LoVo (cell line): ENCODE results near the gene NDUFS7.

Experiments
- DNase-seq: peaks from one replicate; pipeline ENCODE4 v3.0.0-alpha.2; 2016; ENCODE audit warnings: low spot score

Gene NDUFS7

DNA sequence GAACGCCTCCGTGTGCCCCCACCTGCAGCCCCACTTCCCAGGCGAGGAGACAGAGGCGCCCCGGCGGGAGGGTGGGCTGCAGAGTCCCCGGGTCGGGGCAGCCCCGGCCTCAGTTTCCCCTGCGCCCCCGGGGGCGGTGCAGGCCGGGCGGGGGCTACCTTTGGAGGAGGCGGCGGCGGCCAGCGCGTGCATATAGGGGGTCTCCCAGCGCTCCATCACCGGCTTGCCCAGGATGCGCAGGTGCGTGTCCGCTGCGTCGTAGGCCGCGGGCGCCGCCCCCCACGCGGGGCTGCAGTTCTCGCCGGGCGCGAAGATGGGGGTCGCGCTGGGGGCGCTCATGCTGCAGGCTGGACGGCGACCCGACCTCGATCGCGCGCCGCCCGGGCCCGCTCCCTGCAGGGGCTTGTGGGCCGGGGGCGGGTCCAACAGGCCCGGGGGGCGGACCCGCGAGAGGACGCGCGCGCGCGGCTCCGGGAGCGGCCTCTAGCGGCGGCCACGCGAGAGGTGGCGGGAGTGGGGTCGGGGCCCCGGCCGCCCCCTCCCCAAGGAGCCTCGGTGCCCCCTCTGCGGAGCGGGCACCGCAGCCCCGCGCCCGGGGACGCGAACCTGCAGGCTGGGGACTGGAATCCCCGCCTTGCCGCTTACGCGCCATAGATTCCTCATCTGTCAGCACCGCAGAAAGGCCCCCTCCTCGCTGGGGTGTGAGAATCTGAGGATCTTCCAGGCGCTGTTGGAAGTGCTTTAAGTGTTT lies 17.6 kb downstream of the NDUFS7 start, which contains the start of gene GAMT:
Gene GAMT, minus strand, starts transcription at position 405 of the 751 bp plus-strand sequence. Its CDS starts 66 bp downstream, at position 339.
- no peak for DNase-seq

DNA sequence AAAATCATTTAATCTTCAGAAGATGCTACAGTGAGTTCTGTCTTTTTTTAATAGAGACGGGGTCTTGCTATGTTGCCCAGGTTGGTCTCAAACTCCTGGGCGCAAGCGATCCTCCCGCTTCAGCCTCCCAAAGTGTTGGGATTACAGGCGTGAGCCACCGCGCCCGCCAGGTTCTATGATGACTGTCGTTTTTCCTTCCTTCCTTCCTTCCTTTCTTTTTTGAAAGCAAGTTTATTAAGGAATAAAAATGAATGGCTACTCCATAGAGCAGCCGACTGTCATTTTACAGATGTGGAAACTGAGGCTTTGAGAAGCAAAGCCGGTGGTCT lies 18.1 kb downstream of the NDUFS7 start:
- DNase-seq: no peak

DNA sequence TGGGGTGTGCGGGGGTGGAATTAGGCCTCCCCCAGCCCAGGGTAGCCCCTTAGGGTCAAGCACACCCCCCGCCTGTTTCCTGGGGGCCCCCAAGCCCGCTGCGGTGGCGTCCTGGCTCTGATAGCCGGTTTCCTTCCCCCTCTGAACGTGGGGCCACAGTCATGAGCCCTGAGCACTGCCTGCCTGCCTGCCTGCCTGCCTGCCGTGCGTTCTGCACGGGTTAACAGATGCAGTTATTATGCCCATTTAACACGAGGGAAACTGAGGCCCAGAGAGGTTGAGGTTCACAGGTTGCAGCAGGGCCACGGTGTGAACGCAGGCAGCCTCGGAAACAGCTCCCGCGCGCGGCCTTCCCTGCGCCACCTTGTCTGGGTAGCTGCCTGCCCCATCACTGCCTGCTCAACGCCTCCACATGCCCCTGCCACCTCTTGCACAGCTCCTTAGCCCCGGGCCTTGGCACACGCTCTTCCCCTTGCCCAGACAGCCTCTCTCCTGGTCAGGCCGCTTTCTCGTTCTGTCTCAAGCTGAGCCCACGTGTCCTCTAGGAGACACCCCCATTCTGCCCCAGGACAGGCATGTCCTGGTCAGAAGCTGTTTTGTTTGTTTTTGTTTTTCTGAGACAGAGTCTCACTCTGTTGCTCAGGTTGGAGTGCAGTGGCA lies 18.8 kb downstream of the NDUFS7 start:
- DNase-seq: no peak

DNA sequence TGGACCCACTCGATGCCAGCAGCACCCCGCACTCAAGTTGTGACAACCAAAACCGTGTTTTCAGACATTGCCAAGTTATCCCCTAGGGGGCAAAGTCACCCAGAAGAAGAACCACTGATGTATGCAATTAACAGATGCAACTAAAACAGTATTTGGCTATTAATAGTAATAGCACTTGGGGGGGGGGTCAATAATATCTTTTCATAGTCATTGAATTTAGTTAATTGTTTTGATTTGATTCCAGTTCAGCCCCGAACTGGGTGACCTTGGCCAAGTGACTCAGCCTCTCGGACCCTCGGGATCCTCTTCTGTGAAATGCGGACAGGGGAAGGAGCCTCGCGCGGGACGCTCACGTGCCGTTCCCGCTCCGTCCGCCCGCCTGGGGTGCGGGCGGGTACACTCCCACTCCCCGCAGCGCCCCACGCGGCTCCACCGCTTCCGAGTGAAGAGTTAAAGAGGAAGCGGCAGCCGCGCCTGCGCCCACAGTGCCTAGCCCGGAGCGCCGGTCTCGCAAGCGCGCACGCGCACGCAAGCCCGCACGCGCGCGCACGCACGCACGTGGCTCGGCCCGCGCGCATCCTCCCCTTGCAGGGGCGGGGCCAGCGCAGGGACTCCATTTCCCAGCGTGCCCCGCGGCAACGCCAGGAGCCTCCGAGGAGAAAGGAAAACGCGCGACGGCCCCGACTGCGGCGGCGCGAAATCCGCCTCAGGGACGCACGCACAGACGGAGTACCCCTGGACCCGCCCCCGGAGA lies 23.2 kb downstream of the NDUFS7 start:
- DNase-seq: peak; percentile 99

DNA sequence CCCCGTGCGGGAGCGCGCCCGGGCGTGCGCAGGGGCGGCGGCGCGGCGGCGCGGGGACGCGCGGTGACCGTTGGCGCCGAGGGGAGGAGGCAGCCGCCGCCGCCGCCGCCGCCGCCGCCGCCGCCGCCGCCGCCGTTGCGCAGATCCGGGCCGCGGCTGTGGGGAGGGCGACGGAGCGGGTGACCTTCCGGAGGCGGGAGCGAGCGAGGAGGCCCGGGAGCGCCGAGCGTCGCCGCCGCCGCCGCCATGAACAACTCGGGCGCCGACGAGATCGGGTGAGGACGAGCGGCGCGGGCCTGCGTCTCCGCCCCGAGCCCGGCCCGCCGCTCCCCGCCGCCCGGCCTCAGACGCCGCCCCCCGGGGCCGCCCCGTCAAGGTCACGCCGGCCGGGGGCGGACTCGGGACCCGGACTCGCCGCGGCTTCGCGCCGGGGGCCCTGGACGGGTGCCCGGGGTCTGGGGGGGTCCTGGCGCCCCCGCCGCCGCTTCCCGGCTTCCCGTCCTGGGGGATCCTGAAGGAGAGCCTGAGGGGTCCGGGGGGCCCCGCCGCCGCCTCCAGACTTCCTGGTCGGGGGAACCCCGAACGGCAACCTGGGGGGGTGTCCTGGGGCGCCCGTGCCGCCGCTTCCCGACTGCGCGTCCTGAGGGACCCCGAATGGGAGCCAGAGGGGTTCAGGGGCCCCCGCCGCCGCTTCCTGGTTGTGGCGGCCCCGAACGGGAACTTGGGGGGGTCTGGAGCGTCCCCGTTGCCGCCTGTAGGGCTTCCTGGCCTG lies 24.0 kb downstream of the NDUFS7 start, which contains the start of gene DAZAP1:
Gene DAZAP1, plus strand, starts transcription at position 59 of the 772 bp plus-strand sequence. Its CDS starts 188 bp downstream, at position 247.
- no peak for DNase-seq

DNA sequence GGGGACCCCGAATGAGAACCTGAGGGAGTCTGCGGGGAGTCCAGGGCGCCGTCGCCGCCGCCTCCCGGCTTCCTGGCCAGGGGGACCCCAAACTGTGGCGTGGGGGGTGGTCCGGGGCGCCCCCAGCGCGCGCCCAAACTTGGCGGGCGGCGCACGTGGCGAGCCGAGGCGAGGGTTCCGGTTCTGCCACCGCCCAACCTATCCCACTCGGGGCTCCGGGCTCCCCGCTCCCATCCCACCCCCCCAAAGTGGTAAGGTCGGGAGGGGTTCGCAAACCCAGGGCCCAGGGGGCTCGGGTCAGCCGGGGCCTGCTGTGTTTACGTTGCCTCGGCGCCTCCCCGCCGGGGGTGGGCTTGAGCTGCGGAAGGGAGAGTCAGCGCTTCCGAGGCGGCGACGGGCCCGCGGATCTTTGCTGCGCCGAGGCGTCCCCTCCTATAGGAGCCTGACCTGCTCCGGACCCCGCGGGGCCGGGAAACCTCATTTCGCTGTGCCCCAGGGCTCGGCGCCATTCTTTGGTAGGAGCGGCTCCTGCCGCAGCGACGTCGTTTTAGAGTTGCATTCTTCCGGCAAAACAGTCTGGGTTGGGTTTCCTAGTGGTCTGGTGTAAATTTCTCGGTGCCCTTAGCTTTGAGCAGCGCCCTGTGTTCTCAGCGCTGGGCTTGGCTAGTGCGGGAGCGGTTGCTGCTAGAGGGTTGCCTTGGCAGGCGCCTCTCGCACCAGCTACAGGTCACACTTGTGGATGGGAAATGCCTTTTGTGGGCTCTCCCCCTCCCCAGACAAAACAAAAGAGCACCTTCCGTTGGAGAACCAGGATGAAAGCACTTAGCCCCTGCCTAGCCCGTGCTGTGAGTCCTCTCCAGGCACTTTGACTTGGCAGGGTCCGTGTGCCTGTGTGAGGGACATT lies 24.8 kb downstream of the NDUFS7 start:
- DNase-seq: peak; percentile 11

DNA sequence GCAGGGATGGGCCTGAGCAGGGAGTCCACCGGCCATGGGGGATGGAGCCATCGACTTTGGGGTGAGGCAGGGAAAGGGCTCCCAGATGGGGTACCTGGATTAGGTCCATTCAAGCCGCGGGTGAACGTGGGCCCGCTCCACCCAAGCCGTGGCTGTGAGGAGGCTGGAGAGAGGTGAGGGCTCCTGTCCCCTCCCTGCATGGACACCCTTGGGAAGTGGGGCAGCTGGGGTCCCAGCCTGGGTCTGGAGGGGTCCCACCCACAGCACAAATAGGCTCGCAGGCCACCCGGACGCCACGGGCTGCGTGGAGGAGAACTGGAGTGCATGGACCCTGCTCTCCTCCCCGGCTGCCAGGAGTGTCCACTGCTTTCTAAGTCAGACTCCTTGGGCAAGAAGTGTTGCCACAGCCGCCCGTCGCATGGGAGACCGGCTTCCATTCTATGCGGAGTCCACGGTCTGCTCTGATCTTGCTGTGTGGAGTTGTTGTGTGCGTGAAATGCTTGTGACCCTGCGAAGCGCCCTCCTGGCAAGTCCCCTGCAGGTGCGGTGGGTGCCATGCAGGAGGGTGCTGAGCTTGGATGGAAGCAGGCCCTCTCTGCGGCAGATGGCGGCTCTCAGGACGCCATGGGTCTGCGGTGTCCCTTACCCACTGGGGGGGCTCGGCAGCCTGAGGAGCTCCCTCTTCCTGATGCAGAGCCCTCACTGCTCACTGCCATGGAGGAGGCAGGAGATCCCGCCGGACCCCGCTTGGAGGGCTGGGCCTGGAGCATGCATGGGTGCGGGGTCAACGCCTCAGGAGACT lies 25.7 kb downstream of the NDUFS7 start:
- no peak for DNase-seq

DNA sequence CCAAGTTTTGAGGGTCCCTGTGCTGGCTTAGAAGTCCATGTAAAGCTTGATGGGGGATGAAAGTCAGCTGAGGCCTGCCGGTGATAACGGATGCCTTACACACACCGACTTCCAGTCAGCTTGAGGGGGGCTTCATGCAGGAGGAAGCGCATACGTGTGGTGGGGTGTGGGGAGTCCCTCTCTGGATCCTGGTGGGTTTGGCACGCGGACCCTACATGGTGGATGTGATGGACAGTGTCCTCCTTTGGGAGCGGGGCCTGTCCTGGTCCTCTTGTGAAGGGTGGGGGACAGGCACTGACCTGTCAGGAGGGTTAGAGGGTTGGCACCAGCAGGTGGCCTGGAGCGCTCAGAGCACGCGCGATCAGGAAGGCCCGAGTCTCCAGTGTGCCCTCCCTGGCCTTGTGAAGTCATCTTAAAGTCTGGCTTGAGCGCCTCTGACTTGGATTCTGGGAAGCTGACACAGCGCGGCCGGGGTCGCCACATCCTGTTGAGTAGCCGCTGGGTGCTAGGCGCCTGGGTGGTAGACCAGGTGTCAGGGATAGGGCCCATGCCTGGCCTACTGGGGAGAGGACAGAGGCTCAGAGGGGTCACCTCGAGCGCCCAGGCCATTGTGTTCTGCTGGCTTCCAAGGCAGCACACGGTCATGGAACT lies 26.6 kb downstream of the NDUFS7 start:
- no peak for DNase-seq

DNA sequence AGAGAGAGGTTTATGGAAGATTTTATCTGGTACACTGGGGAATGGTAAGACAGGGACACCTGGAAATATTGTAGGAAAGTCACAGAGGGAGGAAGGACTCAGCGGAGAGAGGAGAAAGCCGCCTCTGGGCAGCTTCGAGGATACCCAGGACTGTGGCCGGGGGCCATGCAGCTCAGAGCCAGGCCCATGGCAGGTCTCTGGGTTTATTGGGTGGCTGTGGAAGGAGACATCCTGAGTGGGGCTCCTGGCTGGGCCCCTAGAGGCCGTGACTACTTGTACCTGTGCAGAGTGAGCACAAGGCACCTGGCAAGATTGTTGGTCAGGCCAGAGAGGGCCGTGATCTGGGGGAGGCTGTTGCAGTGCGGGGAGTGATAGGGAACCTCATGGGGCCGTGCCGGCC lies 27.1 kb downstream of the NDUFS7 start:
- DNase-seq: no peak

DNA sequence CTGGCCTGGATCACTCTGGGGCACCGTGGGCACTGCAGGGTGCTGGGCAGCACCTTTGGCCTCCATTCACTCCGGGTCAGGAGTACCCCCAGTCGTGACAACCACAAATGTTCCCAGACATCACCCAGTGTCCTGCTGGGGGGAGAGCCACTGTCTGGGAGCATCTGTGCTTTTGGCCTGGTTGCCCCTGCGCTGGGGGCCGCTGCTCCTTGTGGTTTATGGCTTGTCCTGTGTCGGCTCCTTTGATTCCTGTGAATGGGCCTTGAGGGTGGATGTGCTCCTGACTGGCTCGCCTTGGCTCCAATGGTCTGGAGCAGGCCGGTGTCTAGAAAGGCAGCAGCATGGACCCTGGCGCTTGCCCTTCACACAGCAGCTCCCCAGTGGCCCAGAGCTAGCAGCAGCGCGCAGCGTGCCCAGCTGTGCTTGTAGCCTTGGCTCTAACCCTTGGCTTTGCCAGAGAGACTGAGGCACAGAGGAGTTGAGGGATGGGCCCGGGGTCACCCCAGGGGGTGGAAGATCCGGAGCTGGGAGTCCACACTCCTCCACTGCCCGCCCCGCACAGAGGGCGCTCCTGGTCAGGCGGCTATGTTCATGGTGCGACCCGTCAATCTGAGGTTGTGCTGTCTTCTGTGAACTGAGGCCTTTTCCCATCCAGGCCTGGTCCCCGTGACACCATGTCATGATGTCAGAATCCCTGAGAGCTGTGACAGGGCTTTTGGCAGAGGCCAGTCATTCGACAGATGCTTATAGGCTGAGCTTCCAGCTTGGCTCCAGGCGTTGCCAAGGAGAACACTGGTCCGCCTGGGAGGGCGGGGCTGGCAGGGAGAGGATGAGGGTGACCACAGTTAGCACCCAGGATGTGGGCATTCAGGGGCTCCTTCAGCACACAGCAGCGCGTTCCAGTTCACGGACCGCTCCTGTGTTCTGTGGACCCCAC lies 27.8 kb downstream of the NDUFS7 start:
- no peak for DNase-seq

DNA sequence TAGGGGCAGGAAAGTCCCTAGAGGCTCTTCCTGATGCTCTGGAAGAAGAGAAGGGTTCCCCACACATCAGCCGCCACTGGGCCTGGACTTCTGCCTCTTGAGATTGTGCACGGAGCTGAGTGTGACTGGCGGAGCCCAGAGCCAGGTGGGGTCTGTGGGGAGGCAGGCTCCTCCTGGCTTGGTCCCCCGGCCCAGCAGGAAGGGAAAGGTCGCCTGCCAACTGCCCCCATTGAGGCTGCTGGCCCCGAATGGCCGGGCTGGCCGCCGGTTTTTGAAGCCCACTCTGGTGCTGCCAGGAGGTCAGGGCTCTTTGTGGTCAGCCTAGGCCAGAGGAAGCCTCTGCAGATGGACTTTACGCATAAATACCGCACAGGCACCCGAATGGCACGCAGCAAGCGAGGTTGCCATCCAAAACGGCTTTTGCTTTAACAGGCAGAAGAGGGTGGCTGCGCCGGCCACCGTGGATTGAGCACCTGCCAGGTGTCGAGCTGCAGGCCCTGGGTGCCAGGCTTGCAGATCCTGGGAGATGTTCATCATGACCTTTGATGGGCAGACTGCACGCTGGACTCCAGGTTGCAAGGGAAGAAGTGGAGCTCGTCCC lies 28.7 kb downstream of the NDUFS7 start:
- DNase-seq: no peak

DNA sequence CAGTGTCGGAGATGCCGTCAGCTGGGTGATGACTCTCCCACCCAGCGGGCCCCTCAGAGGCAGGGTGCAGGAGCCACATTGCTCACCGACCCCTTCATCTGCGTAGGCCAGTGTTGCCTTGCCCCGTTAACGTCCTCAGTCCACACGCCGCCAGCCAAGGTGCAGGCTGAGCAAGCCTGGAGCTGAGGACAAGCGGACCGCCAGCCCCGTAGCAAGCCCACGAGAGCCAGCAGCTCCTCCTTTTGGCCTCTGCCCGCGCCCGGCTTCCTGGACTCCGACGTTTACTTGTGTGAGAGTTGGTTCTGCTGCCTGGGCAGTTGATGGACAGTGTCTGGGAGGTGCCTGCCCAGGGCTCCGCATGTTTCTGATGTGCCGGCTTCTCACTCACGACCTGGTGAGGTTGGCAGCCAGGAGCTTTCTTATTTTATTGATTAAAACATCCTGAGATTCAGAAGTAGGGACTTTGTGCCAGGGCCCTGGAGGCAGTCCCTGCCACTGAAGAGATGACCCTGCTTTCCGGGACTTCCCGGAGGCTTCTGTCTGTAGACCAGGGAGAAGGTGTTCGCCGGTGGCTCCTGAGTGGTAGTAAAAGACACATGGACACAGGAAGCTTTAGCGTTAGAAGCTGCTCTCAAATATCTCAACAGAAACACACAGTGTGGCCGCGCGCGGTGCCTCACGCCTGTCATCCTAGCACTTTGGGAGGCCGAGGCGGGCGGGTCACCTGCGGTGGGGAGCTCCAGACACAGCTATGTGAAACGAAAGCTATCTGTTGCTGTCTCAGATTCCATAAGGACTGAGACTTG lies 29.5 kb downstream of the NDUFS7 start:
- DNase-seq: no peak

DNA sequence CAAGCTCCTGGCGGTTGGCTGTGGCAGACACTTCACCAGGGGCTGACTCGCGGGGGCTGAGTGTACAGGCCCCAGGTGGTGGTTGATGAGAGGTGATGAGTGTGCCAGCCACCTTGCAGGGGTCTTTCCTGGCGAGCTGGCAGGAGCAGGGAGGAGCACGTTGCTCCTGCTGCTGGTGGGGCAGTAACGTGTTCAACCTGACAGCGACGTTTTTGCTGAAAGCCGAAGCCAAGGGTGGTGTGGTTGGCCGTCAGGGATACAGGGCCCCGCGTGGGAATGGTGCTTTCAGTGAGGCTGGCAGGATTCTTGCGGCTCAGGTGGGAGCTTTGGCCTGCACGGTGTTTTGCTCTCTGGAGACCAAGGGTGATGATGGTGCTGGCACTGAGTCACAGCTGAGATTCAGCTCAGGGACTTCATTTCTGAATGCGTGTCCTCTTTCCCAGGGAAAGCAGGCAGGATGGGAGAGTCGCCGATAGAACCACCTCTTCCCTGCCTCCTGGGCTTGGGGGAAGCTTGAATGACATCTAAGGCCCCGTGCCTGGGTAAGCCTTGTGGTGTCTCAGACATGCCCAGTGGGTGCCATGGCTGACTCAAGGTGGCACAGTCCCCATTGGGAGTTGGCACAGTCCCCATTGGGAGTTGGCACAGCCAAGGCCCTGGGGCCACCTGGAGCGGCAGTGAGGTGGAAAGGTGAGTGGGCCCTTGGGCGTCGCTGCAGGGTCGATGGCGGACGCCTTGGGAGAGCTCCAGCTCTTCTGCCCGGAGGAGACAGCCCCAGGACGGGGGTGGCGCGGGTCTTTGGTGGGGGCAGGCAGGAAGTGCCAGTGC lies 32.5 kb downstream of the NDUFS7 start:
- no peak for DNase-seq

DNA sequence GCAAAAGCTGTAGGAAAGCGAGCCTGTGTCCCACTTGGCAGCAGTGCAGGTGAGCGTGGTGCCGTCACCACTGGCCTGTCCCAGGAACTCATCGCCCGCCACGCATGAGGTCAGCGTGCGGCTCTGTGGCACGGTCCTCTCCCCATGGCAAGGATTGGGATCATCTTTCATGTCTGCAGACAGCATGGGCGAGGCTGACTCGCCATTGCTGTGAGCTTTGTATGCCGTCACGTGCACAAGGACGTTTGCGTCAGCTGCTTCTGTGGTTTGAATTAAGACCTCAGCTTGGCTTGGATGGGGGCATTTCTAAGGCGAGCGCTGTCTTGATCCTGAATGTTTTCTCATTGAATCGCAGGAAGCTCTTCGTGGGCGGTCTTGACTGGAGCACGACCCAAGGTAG lies 33.4 kb downstream of the NDUFS7 start:
- no peak for DNase-seq

DNA sequence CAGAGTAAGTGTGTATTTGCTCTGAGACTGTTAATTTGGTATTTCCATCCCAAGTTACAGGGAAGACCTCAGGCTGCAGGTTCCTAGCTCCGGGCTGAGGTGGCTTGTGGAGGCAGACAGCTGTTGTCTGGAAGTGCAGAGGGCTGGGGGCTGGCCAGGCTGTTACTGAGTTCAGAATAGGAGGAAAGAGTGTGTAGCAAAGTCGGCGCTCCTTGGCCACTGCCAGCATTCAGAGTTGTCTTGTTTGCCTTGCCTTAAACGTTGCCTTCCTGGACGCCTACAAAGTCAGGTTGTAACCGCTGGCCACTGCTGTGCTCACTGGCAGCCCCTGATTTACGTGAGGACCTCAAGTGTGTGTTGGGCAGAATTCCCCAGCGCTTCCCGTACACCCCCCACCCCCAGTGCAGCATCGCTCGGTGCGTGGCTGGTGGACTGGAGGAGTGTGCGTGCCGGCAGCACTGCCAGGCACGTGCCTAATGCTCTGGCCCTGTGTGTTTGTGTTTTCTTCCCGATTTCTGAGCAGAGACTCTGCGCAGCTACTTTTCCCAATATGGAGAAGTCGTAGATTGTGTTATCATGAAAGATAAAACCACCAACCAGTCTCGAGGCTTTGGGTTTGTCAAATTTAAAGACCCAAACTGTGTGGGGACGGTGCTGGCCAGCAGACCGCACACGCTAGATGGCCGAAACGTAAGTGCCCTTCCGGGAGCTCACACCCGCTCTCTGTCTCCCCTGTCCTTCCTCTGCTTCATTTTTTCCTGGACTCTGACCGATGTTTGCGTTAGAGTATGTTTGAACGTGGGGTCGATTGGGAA lies 34.2 kb downstream of the NDUFS7 start:
- no peak for DNase-seq

DNA sequence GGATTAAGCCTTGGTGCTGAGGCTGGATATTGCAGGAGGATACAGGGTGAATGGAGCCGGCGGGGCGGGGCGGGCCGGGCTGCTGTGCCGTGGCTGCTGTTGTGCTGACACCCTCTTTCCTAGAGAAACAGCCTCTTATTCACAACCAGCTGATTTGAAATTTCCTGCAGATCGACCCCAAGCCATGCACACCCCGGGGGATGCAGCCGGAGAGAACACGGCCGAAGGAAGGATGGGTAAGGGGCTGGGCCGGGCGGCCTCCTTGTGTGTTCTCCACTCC lies 34.7 kb downstream of the NDUFS7 start:
- DNase-seq: no peak
